HPDE6-E6E7 (cell line): Measurements from ENCODE around the gene SLC35F6.
A peak's percentile ranks its signal among the peaks of the same experiment; 100 is the strongest.
"Not testable (repeated sequence)": the region's sequence is repeated elsewhere in the genome, so short reads cannot be mapped to it uniquely, and the experiment has no call there.

Source experiments
- DNase-seq: peaks from one replicate; pipeline ENCODE4 v3.0.0; 2011; ENCODE audit warnings: missing footprints; ENCODE audit errors: extremely low spot score

The SLC35F6 gene

GRCh38 chr2:26784570-26785234, 20.6 kb downstream of the SLC35F6 start:
- DNase-seq = no peak

GRCh38 chr2:26785431-26786206, 21.5 kb downstream of the SLC35F6 start, which contains the start of gene CENPA:
Gene CENPA, plus strand, starts transcription at chr2:26786056. Its CDS starts 141 bp downstream, at chr2:26786197.
- DNase-seq = peak; percentile 100

- no peak for DNase-seq
These were observed 22.3 kb downstream of the SLC35F6 start for GRCh38 chr2:26786207-26787028.

GRCh38 chr2:26792720-26793119, 28.6 kb downstream of the SLC35F6 start:
- no peak for DNase-seq

- no peak for DNase-seq
These were observed 29.4 kb downstream of the SLC35F6 start for GRCh38 chr2:26793518-26793917.

GRCh38 chr2:26795135-26795534, 31.1 kb downstream of the SLC35F6 start:
- not testable (repeated sequence) for DNase-seq

- DNase-seq = no peak
These were observed 37.2 kb downstream of the SLC35F6 start for GRCh38 chr2:26801328-26801727.

- no peak for DNase-seq
These were observed 37.7 kb downstream of the SLC35F6 start for GRCh38 chr2:26801796-26802195.

GRCh38 chr2:26805241-26805676, 41.2 kb downstream of the SLC35F6 start:
- DNase-seq = peak; percentile 58

GRCh38 chr2:26807788-26808460, 43.8 kb downstream of the SLC35F6 start:
- DNase-seq = no peak

GRCh38 chr2:26809211-26809610, 45.1 kb downstream of the SLC35F6 start:
- no peak for DNase-seq

- DNase-seq = no peak
These were observed 45.9 kb downstream of the SLC35F6 start for GRCh38 chr2:26809876-26810577.

GRCh38 chr2:26811261-26811660, 47.2 kb downstream of the SLC35F6 start:
- DNase-seq = no peak

- DNase-seq = no peak
These were observed 48.0 kb downstream of the SLC35F6 start for GRCh38 chr2:26811791-26812694.

GRCh38 chr2:26812731-26813130, 48.6 kb downstream of the SLC35F6 start:
- no peak for DNase-seq

GRCh38 chr2:26814072-26814765, 50.1 kb downstream of the SLC35F6 start:
- not testable (repeated sequence) for DNase-seq

- DNase-seq = no peak
These were observed 52.8 kb downstream of the SLC35F6 start for GRCh38 chr2:26816893-26817292.

- DNase-seq = no peak
These were observed 54.2 kb downstream of the SLC35F6 start for GRCh38 chr2:26818255-26818654.

- DNase-seq = no peak
These were observed 54.9 kb downstream of the SLC35F6 start for GRCh38 chr2:26818972-26819371.
